Fibroblast of skin of left biceps (primary cell): ENCODE data around the gene TEX48.

Experiments
- DNase-seq, 2 experiments: peaks; one replicate each; pipeline ENCODE4 v3.0.0-alpha.2; 2013; ENCODE audit warnings: low read depth in 2 of 2

Gene TEX48

DNA sequence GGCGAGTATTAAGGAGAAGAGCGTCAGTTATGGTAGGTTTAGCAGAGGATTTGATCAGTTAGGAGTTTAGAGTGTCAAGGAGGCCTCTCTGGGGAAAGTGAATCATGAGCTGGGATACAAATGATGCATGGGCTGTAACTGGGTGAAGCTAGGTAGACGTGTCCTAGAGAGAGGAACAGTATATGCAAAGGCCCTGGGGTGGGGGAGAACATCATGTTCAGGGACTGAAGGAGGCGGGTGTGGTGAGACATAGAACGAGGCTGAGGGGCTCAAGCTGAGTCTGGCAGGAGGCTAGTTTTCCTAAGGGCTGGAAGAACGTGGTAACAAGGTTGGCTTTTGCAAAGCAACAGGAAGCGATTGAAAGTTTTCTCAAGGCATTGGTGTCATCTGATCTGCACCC is 60.4 kb downstream of the TEX48 start:
- DNase-seq, result no peak

DNA sequence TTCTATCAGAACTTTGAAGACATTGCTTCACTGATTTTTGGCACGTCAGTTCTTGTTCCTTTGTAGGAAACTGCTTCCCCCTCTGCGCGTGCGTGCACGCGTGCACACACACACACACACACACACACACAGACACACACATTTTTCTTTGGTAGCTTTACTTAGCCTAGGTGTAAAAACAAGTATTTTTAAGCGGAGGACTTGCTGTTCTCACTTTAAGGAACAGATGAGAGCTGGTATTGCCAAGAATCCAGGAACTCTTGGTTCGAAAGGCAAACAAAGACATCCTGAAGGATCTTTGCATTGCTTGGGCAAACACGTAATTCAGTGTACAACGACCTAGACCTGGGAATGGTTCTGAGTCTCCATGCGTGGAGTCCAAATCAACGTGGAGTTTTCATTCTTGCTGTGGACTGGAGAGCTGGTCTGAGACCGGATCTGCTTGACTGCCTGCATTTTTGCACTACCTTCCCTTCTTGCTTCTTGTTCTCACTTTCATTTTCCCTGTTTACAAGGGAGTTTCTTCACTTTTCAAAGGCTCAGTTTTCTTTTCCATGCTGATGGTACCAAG is 62.7 kb downstream of the TEX48 start:
- no peak for DNase-seq

DNA sequence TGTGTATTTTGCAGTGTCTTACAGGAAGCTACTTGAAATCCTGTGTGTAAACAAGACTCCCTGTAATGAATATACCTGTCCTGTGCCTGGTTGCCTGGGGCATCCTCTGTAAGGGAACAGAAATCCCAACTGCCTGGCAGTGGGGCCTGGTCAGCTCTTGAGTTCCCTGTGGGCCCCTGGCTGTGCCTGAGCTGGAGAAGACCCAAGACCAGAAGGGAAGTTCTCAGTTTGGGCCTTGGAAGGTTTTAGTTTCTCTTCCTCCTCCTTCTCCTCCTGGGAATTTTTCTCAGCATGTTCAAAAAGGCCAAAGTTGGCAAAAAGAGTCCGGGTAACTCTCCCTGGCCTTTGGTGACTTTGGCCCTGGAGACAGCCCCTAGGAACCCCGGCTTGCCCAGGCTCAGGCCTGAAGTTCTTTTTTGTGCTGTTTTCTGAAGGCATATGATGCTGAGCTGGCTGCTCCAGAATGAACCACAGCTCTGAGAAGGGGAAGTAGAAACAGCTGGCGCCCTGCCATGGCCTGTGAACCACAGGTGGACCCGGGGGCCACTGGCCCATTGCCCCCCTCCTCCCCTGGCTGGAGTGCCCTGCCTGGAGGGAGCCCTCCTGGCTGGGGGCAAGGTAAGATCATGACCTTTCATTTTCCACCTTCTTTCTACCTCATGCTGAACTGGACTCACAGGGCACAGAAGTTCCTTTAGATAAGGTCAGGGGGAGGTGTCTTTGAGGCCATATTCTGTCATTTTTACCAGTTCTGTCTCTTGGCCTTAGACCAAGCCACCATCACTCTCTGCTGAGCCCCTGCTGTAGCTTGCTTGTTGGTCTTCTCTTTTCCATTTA is 65.1 kb downstream of the TEX48 start:
- no peak for DNase-seq
